Naive thymus-derived CD4-positive, alpha-beta T cell (primary cell): Measurements from ENCODE around the gene ANKRD17. TPM values are rescaled to one million over a fixed set of nuclear protein-coding genes. Genes with fewer than 3 reads are reported as not detected.

Experiments used
- ATAC-seq: fragments of 150-1000 bp; cut with Tn5 transposase; 2 replicates; pipeline ENCODE4 v1.10.0; 2021; ENCODE audit warnings: mild to moderate bottlenecking, moderate library complexity
- CTCF ChIA-PET: fragments of 350-600 bp; sonication (Branson Sonifier 250); formaldehyde crosslinking; loops from one replicate; lab custom pipeline; 2021; ENCODE audit warnings: antibody characterized with exemption; lab: Charles Lee
- POLR2A ChIA-PET: fragments of 350-600 bp; sonication (Branson Sonifier 250); formaldehyde crosslinking; loops from one replicate; lab custom pipeline; 2021; ENCODE audit warnings: antibody characterized with exemption, inconsistent platforms; lab: Charles Lee
- DNase-seq, 9 donors: peaks; one replicate each; pipeline versions ENCODE4 v3.0.0 to v3.0.0-alpha.2; 2020 to 2022; ENCODE audit warnings: mixed read lengths in 1 of 9
- H3K27ac ChIP-seq: one replicate; pipeline ENCODE4 v1.7.0; 2013; ENCODE audit warnings: mild to moderate bottlenecking, low read depth, low read length, moderate library complexity
- H3K27me3 ChIP-seq, 2 donors: one replicate each; pipeline ENCODE4 v1.7.0; 2013; ENCODE audit warnings: low read length in 2 of 2, mild to moderate bottlenecking in 2 of 2, moderate library complexity in 2 of 2; ENCODE audit not compliant: control insufficient read depth in 2 of 2, insufficient read depth in 2 of 2
- H3K36me3 ChIP-seq, 3 experiments: 1 replicate in 2 of 3; 2 replicates in 1 of 3; pipeline ENCODE4 v1.7.0; 2013; ENCODE audit warnings: low read length in 3 of 3, mild to moderate bottlenecking in 3 of 3, moderate library complexity in 1 of 3; ENCODE audit not compliant: insufficient read depth in 3 of 3, control insufficient read depth in 2 of 3
- H3K4me1 ChIP-seq, 2 donors: one replicate each; pipeline ENCODE4 v1.7.0; 2013; ENCODE audit warnings: low read length in 2 of 2, mild to moderate bottlenecking in 2 of 2, moderate library complexity in 1 of 2; ENCODE audit not compliant: control insufficient read depth in 2 of 2, insufficient read depth in 2 of 2
- H3K4me3 ChIP-seq: 2 replicates; pipeline ENCODE4 v1.7.0; 2013; ENCODE audit warnings: mild to moderate bottlenecking, low read length
- H3K9me3 ChIP-seq, 3 experiments: 1 replicate in 2 of 3; 2 replicates in 1 of 3; pipeline ENCODE4 v1.7.0; 2013; ENCODE audit warnings: low read length in 3 of 3; ENCODE audit not compliant: control insufficient read depth in 2 of 3
- H3K27ac Mint-ChIP-seq, 9 donors: one replicate each; pipeline ENCODE4 v1.8.0; 2020 to 2022; ENCODE audit warnings: mixed read lengths in 9 of 9, mild to moderate bottlenecking in 8 of 9, moderate library complexity in 5 of 9, inconsistent platforms in 2 of 9
- H3K27me3 Mint-ChIP-seq, 5 donors: one replicate each; pipeline ENCODE4 v1.8.0; 2021 to 2022; ENCODE audit warnings: mixed read lengths in 5 of 5, mild to moderate bottlenecking in 1 of 5
- H3K36me3 Mint-ChIP-seq, 5 donors: one replicate each; pipeline ENCODE4 v1.8.0; 2020 to 2022; ENCODE audit warnings: mixed read lengths in 5 of 5, mild to moderate bottlenecking in 3 of 5, inconsistent platforms in 1 of 5
- H3K4me1 Mint-ChIP-seq, 7 donors: one replicate each; pipeline ENCODE4 v1.8.0; 2020 to 2022; ENCODE audit warnings: mixed read lengths in 7 of 7, mild to moderate bottlenecking in 3 of 7, inconsistent platforms in 1 of 7
- H3K4me3 Mint-ChIP-seq, 10 donors: one replicate each; pipeline ENCODE4 v1.8.0; 2020 to 2022; ENCODE audit warnings: mild to moderate bottlenecking in 10 of 10, mixed read lengths in 10 of 10, moderate library complexity in 6 of 10, inconsistent platforms in 2 of 10
- H3K9me3 Mint-ChIP-seq, 11 donors: one replicate each; pipeline ENCODE4 v1.8.0; 2020 to 2022; ENCODE audit warnings: mixed read lengths in 11 of 11, mild to moderate bottlenecking in 4 of 11, inconsistent platforms in 1 of 11, moderate library complexity in 1 of 11
- intact Hi-C, 2 donors: fragments of 100-400 bp; cut with micrococcal nuclease; formaldehyde crosslinking; loops; one replicate each; pipeline ENCODE4 v1.15.1; 2023
- polyA plus RNA-seq, 2 donors: library from polyadenylated mRNA; unstranded; fragments of 300-500 nt; fragmentation: Illumina TruSeq; gene quantifications; one replicate each; pipeline ENCODE4 v1.2.3, GENCODE V29; 2021
- total RNA-seq, 6 experiments: library from RNA in 5 of 6; stranded (reverse) in 5 of 6; gene quantifications; 1 replicate in 5 of 6; 2 replicates in 1 of 6; pipeline ENCODE4 v1.2.3 and lab custom pipeline; 2021 to 2026

Gene ANKRD17
- total and polyA plus RNA-seq, 7 experiments from 2014 or later: 13.1 to 67.5 (median 54.8) TPM

DNA sequence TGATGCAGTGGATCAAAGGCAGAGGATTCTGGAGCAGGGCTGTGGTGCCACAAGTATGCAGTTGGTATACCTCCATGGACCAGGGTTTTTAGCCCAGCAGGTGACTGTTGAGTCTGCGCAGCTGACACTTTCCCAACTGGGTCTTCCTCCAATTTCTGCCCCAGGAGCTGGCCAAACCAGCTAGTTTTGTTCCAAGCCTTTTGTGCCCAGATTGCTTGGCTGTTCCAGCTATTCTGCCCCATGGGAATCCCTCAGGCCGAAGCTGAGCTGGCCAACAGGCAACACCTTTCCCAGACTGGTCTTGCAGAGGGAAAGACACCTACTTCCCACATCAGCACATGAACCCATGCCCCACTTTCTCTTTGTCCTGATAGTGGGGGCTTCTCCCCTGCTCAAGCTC lies 22.8 kb upstream of the ANKRD17 start:
- Mint-ChIP-seq H3K4me1 (peaks cover 0 to 20% (median 9%) of the 10 kb centered on the region in 7 donors), H3K9me3 (peaks cover under 1 to 16% (median 7%) of the 10 kb centered on the region in 11 donors), H3K4me3 (no peak overlapping the region), H3K27ac (no peak overlapping the region), H3K36me3 (peaks cover 24 to 79% (median 62%) of the 10 kb centered on the region in 5 donors), H3K27me3 (no peaks in the 10 kb centered on the region)
- intact Hi-C loops: no loop called here
- H3K27me3 ChIP-seq: no peaks in the 10 kb centered on the region
- no peak overlapping the region for H3K27ac ChIP-seq
- no peaks in the 10 kb centered on the region for H3K36me3 ChIP-seq
- no peak overlapping the region for H3K4me3 ChIP-seq
- ChIA-PET POLR2A (no interaction called here), CTCF (no interaction called here)
- no peaks in the 10 kb centered on the region for H3K4me1 ChIP-seq
- DNase-seq (no peak), ATAC-seq (no peak)
- H3K9me3 ChIP-seq: no peaks in the 10 kb centered on the region

DNA sequence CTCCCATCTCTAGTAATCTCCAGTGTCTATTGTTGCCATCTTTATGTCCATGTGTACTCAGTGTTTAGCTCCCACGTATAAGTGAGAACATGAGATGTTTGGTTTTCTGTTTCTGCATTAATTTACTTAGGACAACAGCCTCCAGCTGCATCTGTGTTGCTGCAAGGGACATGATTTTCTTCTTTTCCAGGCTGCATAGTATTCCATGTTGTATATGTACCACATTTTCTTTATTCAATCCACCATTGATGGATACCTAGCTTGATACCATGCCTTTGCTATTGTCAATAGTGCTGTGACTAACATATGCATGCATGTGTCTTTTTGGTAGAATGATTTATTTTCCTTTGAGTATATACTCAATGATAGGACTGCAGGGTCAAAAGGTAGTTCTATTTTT lies 18.6 kb upstream of the ANKRD17 start:
- Mint-ChIP-seq H3K4me3 (no peak overlapping the region), H3K36me3 (peaks cover 23 to 62% (median 53%) of the 10 kb centered on the region in 5 donors), H3K27me3 (no peaks in the 10 kb centered on the region)

DNA sequence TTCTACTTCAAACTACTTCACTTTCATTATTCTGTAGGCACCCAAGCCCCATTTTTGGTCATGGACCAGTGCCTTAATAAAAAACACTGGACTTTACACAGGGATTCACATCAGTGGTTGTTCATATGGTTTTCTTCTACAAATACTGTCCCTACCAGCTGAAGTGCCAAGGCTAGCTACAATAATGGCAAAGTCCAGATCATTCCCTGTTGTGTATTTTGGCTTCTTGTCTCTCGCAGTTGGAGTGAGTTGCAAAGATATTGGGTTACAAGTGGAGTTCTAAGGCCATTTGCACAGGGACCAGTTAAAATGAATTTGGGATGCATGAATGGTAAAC lies 16.7 kb upstream of the ANKRD17 start:
- DNase-seq (no peak), ATAC-seq (no peak)
- Histone ChIP-seq H3K27me3 (no peaks in the 10 kb centered on the region), H3K4me3 (no peak overlapping the region), H3K27ac (no peak overlapping the region), H3K9me3 (no peaks in the 10 kb centered on the region), H3K36me3 (no peaks in the 10 kb centered on the region), H3K4me1 (no peaks in the 10 kb centered on the region)
- H3K4me3 Mint-ChIP-seq: no peak overlapping the region
- peaks cover 4 to 17% (median 5%) of the 10 kb centered on the region in 7 donors for H3K4me1 Mint-ChIP-seq
- ChIA-PET CTCF (no interaction called here), POLR2A (no interaction called here)
- H3K36me3 Mint-ChIP-seq: peaks cover 12 to 50% (median 42%) of the 10 kb centered on the region in 5 donors
- H3K27ac Mint-ChIP-seq: no peak overlapping the region
- peaks cover 0 to 18% (median 5%) of the 10 kb centered on the region in 11 donors for H3K9me3 Mint-ChIP-seq
- H3K27me3 Mint-ChIP-seq: no peaks in the 10 kb centered on the region
- intact Hi-C loops: no loop called here

More for the DNA sequence above, 18.6 kb upstream of the ANKRD17 start:
- H3K9me3 ChIP-seq: no peaks in the 10 kb centered on the region
- ATAC-seq (no peak), DNase-seq (no peak)
- Mint-ChIP-seq H3K27ac (no peak overlapping the region), H3K9me3 (peaks cover 0 to 18% (median 5%) of the 10 kb centered on the region in 11 donors), H3K4me1 (peaks cover 4 to 26% (median 12%) of the 10 kb centered on the region in 7 donors)
- POLR2A ChIA-PET: no interaction called here
- no peaks in the 10 kb centered on the region for H3K27me3 ChIP-seq
- CTCF ChIA-PET: no interaction called here
- H3K4me1 ChIP-seq: no peaks in the 10 kb centered on the region
- intact Hi-C loops: no loop called here
- no peak overlapping the region for H3K4me3 ChIP-seq
- H3K27ac ChIP-seq: no peak overlapping the region
- no peaks in the 10 kb centered on the region for H3K36me3 ChIP-seq

DNA sequence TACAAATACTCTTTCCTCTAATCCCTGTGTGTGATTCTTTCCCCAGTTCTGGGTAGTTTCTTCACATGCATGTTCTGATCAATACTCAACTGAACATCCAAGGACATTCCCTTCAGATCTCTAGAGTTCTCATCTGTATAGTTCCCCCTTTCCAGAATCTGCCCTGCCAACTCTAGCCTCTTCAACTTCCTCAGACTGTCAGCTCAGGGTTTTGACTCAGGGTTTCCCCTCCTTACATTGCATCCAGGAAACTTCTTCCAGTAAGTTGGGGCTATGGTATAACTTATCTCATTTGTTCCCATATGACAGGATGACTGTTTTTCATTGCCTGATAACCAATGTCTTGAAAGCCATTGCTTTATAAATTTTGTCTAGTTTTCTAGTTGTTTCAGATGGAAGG lies 14.2 kb upstream of the ANKRD17 start:
- no peak overlapping the region for H3K27ac Mint-ChIP-seq
- H3K36me3 Mint-ChIP-seq: peaks cover 3 to 31% (median 23%) of the 10 kb centered on the region in 5 donors
- Histone ChIP-seq H3K4me3 (no peak overlapping the region), H3K4me1 (no peaks in the 10 kb centered on the region), H3K27ac (no peak overlapping the region), H3K27me3 (no peaks in the 10 kb centered on the region), H3K36me3 (no peaks in the 10 kb centered on the region), H3K9me3 (no peaks in the 10 kb centered on the region)
- ATAC-seq (no peak), DNase-seq (no peak)
- H3K27me3 Mint-ChIP-seq: no peaks in the 10 kb centered on the region
- POLR2A ChIA-PET: interaction anchor here (0.7 kb wide), 2 partner anchors 160 to 193 kb away, joined by 3 read pairs; no protein-coding TSS in a partner anchor
- H3K9me3 Mint-ChIP-seq: peaks cover 0 to 6% (median 0%) of the 10 kb centered on the region in 11 donors
- intact Hi-C loops: no loop called here
- H3K4me1 Mint-ChIP-seq: peaks cover 0 to 8% (median 4%) of the 10 kb centered on the region in 7 donors
- CTCF ChIA-PET: no interaction called here
- H3K4me3 Mint-ChIP-seq: no peak overlapping the region

- no peaks in the 10 kb centered on the region for H3K4me1 ChIP-seq
- DNase-seq: no peak
- Mint-ChIP-seq H3K27me3 (no peaks in the 10 kb centered on the region), H3K4me3 (no peak overlapping the region), H3K4me1 (peaks cover 0 to 35% (median 15%) of the 10 kb centered on the region in 7 donors), H3K27ac (peak overlapping the region in 3 of 9 donors; percentile 13 to 55 (median 45)), H3K9me3 (no peaks in the 10 kb centered on the region), H3K36me3 (peaks cover 0 to 6% (median 0%) of the 10 kb centered on the region in 5 donors)
- no peak overlapping the region for H3K27ac ChIP-seq
- no peak for ATAC-seq
- H3K27me3 ChIP-seq: no peaks in the 10 kb centered on the region
- H3K9me3 ChIP-seq: no peaks in the 10 kb centered on the region
- H3K4me3 ChIP-seq: no peak overlapping the region
- ChIA-PET CTCF (no interaction called here), POLR2A (no interaction called here)
- H3K36me3 ChIP-seq: no peaks in the 10 kb centered on the region
- intact Hi-C loops: no loop called here
Measured at GRCh38 chr4:73267050-73267449, 8.5 kb upstream of the ANKRD17 start.

DNA sequence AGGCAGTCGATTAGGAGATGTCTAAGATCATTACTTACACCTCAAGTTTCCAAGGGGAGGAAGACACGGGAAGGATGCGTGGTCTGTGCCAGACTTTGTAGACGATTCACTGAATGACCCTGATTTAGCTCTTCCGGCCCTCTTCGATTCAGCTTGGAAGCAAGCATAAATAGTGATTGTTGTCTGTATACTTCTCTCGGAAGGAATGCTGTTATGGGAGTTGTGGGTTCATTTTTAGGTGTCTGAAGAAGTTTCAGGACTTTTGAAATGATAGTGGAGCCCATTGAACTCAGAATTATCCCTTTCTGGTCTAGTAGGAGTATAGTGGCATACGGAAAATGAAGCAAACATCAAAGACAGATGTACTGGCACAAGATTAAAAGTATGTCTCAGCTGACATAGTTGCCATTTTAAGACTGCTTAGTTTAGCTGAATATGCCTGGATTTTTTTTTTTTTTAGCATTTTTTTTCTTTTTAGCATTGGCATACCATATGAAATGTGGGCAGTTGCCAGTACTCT lies 1.0 kb upstream of the ANKRD17 start:
- H3K9me3 ChIP-seq: no peaks in the 10 kb centered on the region
- peak in 6 of 9 donors; percentile 38 to 53 (median 47) for DNase-seq
- Mint-ChIP-seq H3K27me3 (no peaks in the 10 kb centered on the region), H3K4me1 (peaks cover 33 to 83% (median 59%) of the 10 kb centered on the region in 7 donors), H3K36me3 (peaks cover 0 to 5% (median 0%) of the 10 kb centered on the region in 5 donors), H3K4me3 (peak overlapping the region; percentile 98 to 100 (median 99)), H3K27ac (peak overlapping the region; percentile 99 to 100 (median 100)), H3K9me3 (peaks cover 0 to 6% (median 0%) of the 10 kb centered on the region in 11 donors)
- intact Hi-C loops: loop anchor here (1.0 to 10.0 kb wide), 10 partner anchors 36 to 1186 kb away; partner anchors contain the start of genes COX18 (in 2 of the 2), AREG (in 1 of the 2) and MTHFD2L (in 1 of the 2)
- POLR2A ChIA-PET: interaction anchor here (0.6 to 7.0 kb wide), 8 partner anchors 10 to 728 kb away, joined by 3 to 84 read pairs (median 5); partner anchors contain the start of gene COX18
- H3K36me3 ChIP-seq: peaks cover 0 to 9% (median 0%) of the 10 kb centered on the region in 3 experiments
- peaks cover 6 to 37% of the 10 kb centered on the region in 2 donors for H3K4me1 ChIP-seq
- H3K27ac ChIP-seq: peak overlapping the region; percentile 98
- peak overlapping the region; percentile 81 for H3K4me3 ChIP-seq
- no peak for ATAC-seq
- CTCF ChIA-PET: interaction anchor here (0.8 to 1.5 kb wide), 2 partner anchors 9 to 36 kb away, joined by 4 read pairs; no protein-coding TSS in a partner anchor
- H3K27me3 ChIP-seq: no peaks in the 10 kb centered on the region
